ENCODE data around the gene NGB. TPM values are rescaled to one million over a fixed set of nuclear protein-coding genes. Genes with fewer than 3 reads are reported as not detected.

Gene NGB
- total RNA-seq, 1 donor from 2014 or later: not detected

Other genes with a start within 250 kb of the NGB start
- 24.9 and 26.5 TPM in 2 replicates for gene IRF2BPL, start 242.5 kb downstream of the NGB start, total RNA-seq
- 10.3 and 11.5 TPM in 2 replicates for gene CIPC, start 172.9 kb downstream of the NGB start, total RNA-seq
- not detected in 2 replicates for gene ZDHHC22, start 129.4 kb downstream of the NGB start, total RNA-seq
- gene TMEM63C, start 89.4 kb downstream of the NGB start, total RNA-seq: 1.6 TPM in 2 replicates
- 20.5 and 22.1 TPM in 2 replicates for gene POMT2, start 49.7 kb upstream of the NGB start, total RNA-seq
- 5.3 and 7.0 TPM in 2 replicates for gene GSTZ1, start 49.8 kb upstream of the NGB start, total RNA-seq
- gene TMED8, start 105.9 kb upstream of the NGB start, total RNA-seq: 28.1 and 28.4 TPM in 2 replicates
- gene SAMD15, start 106.2 kb upstream of the NGB start, total RNA-seq: 0.29 and 1.1 TPM in 2 replicates
- gene NOXRED1, start 152.3 kb upstream of the NGB start, total RNA-seq: 0.18 and 0.91 TPM in 2 replicates
- 17.3 and 18.7 TPM in 2 replicates for gene VIPAS39, start 186.4 kb upstream of the NGB start, total RNA-seq
- gene AHSA1, start 186.9 kb upstream of the NGB start, total RNA-seq: 370 and 383 TPM in 2 replicates
- 0.08 TPM in 1 of 2 replicates, not detected in the other for gene ISM2, start 227.6 kb upstream of the NGB start, total RNA-seq

Measured in activated T-helper 1 cell treated with anti-CD3 and anti-CD28 coated beads, Interleukin-12 subunit alpha, Interleukin-12 subunit beta, Interleukin-2, Interleukin-4 antibody, amounts not matched to agents 30 ng/mL and 10 ng/mL and 1 ng/mL, durations not matched to agents 14 hours and 24 hours and 36 hours (primary cell).